Ishikawa (cell line): ENCODE measurements around the gene MCF2L.

Source experiments
- CEBPB ChIP-seq: IDR thresholded peaks from 2 replicates; pipeline ENCODE4 v1.6.1; 2012
- CREB1 ChIP-seq: IDR thresholded peaks from 2 replicates; pipeline ENCODE4 v1.6.1; 2012; ENCODE audit warnings: low read depth
- EP300 ChIP-seq: IDR thresholded peaks from 2 replicates; pipeline ENCODE4 v1.6.1; 2012; ENCODE audit warnings: borderline replicate concordance
- FOXM1 ChIP-seq: IDR thresholded peaks from 2 replicates; pipeline ENCODE4 v1.6.1; 2012; ENCODE audit warnings: low read depth, borderline replicate concordance
- NFIC ChIP-seq: IDR thresholded peaks from 2 replicates; pipeline ENCODE4 v1.6.1; 2012
- RAD21 ChIP-seq: IDR thresholded peaks from 2 replicates; pipeline ENCODE4 v1.6.1; 2012; ENCODE audit warnings: low read depth
- TAF1 ChIP-seq: IDR thresholded peaks from 2 replicates; pipeline ENCODE4 v1.6.1; 2012; ENCODE audit warnings: low read depth, mild to moderate bottlenecking
- TCF12 ChIP-seq: IDR thresholded peaks from 2 replicates; pipeline ENCODE4 v1.6.1; 2012; ENCODE audit warnings: low read depth
- TEAD4 ChIP-seq: IDR thresholded peaks from 2 replicates; pipeline ENCODE4 v1.6.1; 2012
- USF1 ChIP-seq: IDR thresholded peaks from 2 replicates; pipeline ENCODE4 v1.6.1; 2012
- YY1 ChIP-seq: IDR thresholded peaks from 2 replicates; pipeline ENCODE4 v1.6.1; 2012; ENCODE audit warnings: low read depth
- ZBTB7A ChIP-seq: IDR thresholded peaks from 2 replicates; pipeline ENCODE4 v1.6.1; 2012; ENCODE audit warnings: low read depth
- TF ChIP-seq, protein P1 (sequence below): IDR thresholded peaks from 2 replicates; pipeline ENCODE4 v1.6.1; 2012; ENCODE audit warnings: low read depth, mild to moderate bottlenecking

GRCh38 chr13:112969692-112970338 lies 801 bp downstream of the MCF2L start:
- TF ChIP-seq NFIC (no peak), EP300 (no peak), CEBPB (no peak), YY1 (no peak), TEAD4 (no peak), USF1 (no peak), CREB1 (no peak), RAD21 (no peak), TCF12 (no peak), FOXM1 (no peak), ZBTB7A (no peak), TAF1 (no peak)
- TF ChIP-seq, protein P1, sequence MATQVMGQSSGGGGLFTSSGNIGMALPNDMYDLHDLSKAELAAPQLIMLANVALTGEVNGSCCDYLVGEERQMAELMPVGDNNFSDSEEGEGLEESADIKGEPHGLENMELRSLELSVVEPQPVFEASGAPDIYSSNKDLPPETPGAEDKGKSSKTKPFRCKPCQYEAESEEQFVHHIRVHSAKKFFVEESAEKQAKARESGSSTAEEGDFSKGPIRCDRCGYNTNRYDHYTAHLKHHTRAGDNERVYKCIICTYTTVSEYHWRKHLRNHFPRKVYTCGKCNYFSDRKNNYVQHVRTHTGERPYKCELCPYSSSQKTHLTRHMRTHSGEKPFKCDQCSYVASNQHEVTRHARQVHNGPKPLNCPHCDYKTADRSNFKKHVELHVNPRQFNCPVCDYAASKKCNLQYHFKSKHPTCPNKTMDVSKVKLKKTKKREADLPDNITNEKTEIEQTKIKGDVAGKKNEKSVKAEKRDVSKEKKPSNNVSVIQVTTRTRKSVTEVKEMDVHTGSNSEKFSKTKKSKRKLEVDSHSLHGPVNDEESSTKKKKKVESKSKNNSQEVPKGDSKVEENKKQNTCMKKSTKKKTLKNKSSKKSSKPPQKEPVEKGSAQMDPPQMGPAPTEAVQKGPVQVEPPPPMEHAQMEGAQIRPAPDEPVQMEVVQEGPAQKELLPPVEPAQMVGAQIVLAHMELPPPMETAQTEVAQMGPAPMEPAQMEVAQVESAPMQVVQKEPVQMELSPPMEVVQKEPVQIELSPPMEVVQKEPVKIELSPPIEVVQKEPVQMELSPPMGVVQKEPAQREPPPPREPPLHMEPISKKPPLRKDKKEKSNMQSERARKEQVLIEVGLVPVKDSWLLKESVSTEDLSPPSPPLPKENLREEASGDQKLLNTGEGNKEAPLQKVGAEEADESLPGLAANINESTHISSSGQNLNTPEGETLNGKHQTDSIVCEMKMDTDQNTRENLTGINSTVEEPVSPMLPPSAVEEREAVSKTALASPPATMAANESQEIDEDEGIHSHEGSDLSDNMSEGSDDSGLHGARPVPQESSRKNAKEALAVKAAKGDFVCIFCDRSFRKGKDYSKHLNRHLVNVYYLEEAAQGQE, result no peak
